Mucosa of stomach (tissue), 1 donor: Measurements from ENCODE around the gene TSFM.

Source experiments
- H3K27me3 ChIP-seq: one replicate; pipeline ENCODE4 v1.7.0; 2013; ENCODE audit warnings: mild to moderate bottlenecking, low read length; ENCODE audit not compliant: control insufficient read depth, insufficient read depth
- H3K36me3 ChIP-seq: one replicate; pipeline ENCODE4 v1.7.0; 2013; ENCODE audit warnings: low read length; ENCODE audit not compliant: control insufficient read depth, insufficient read depth
- H3K4me1 ChIP-seq: one replicate; pipeline ENCODE4 v1.7.0; 2013; ENCODE audit warnings: mild to moderate bottlenecking, low read length; ENCODE audit not compliant: control insufficient read depth, insufficient read depth
- H3K4me3 ChIP-seq: one replicate; pipeline ENCODE4 v1.7.0; 2013; ENCODE audit warnings: low read length
- H3K9ac ChIP-seq: one replicate; pipeline ENCODE4 v1.7.0; 2013; ENCODE audit warnings: mild to moderate bottlenecking, low read length, moderate library complexity
- H3K9me3 ChIP-seq: one replicate; pipeline ENCODE4 v1.7.0; 2013; ENCODE audit warnings: mild to moderate bottlenecking, low read length, moderate library complexity; ENCODE audit not compliant: control insufficient read depth
- donor health status: Pancreatic carcinoma.

TSFM gene

GRCh38 chr12:57782608-57783465 lies at the start of gene TSFM:
TSFM (plus strand) TSS chr12:57782787; CDS start chr12:57782802, 15 bp downstream.
- Histone ChIP-seq H3K9me3 (no peaks in the 10 kb centered on the region), H3K4me1 (peaks cover 4% of the 10 kb centered on the region), H3K9ac (peak within 1 kb of the TSS; percentile 74), H3K4me3 (peak within 1 kb of the TSS; percentile 83), H3K36me3 (no peaks in the 10 kb centered on the region), H3K27me3 (no peaks in the 10 kb centered on the region)

- Histone ChIP-seq H3K27me3 (peaks cover 70% of the 10 kb centered on the region), H3K4me1 (peaks cover 15% of the 10 kb centered on the region), H3K9ac (no peak overlapping the region)
These were observed 48.7 kb upstream of the TSFM start for GRCh38 chr12:57733928-57734327.

GRCh38 chr12:57734591-57734990 lies 48.0 kb upstream of the TSFM start:
- peaks cover 77% of the 10 kb centered on the region for H3K27me3 ChIP-seq
- H3K4me3 ChIP-seq: no peak overlapping the region
- no peak overlapping the region for H3K9ac ChIP-seq
- peaks cover 15% of the 10 kb centered on the region for H3K4me1 ChIP-seq
- no peaks in the 10 kb centered on the region for H3K9me3 ChIP-seq
- H3K36me3 ChIP-seq: no peaks in the 10 kb centered on the region

More at GRCh38 chr12:57733928-57734327, 48.7 kb upstream of the TSFM start:
- Histone ChIP-seq H3K36me3 (no peaks in the 10 kb centered on the region), H3K4me3 (no peak overlapping the region), H3K9me3 (no peaks in the 10 kb centered on the region)

GRCh38 chr12:57735198-57735855 lies 47.3 kb upstream of the TSFM start:
- no peak overlapping the region for H3K9ac ChIP-seq
- no peaks in the 10 kb centered on the region for H3K9me3 ChIP-seq
- H3K4me1 ChIP-seq: peaks cover 15% of the 10 kb centered on the region
- H3K36me3 ChIP-seq: no peaks in the 10 kb centered on the region
- H3K4me3 ChIP-seq: no peak overlapping the region
- peaks cover 84% of the 10 kb centered on the region for H3K27me3 ChIP-seq

- H3K4me3 ChIP-seq: no peak overlapping the region
- H3K9me3 ChIP-seq: no peaks in the 10 kb centered on the region
- H3K27me3 ChIP-seq: peaks cover 93% of the 10 kb centered on the region
- H3K4me1 ChIP-seq: peaks cover 15% of the 10 kb centered on the region
- H3K9ac ChIP-seq: no peak overlapping the region
- H3K36me3 ChIP-seq: no peaks in the 10 kb centered on the region
These were observed 46.4 kb upstream of the TSFM start for GRCh38 chr12:57735952-57736740.

GRCh38 chr12:57736741-57737466 lies 45.7 kb upstream of the TSFM start:
- Histone ChIP-seq H3K9ac (no peak overlapping the region), H3K9me3 (no peaks in the 10 kb centered on the region), H3K4me1 (peaks cover 15% of the 10 kb centered on the region), H3K27me3 (peaks cover 93% of the 10 kb centered on the region), H3K36me3 (no peaks in the 10 kb centered on the region), H3K4me3 (no peak overlapping the region)

GRCh38 chr12:57737467-57738460 lies 44.8 kb upstream of the TSFM start:
- Histone ChIP-seq H3K27me3 (peaks cover 91% of the 10 kb centered on the region), H3K9ac (no peak overlapping the region), H3K36me3 (no peaks in the 10 kb centered on the region), H3K9me3 (no peaks in the 10 kb centered on the region), H3K4me1 (peaks cover 18% of the 10 kb centered on the region), H3K4me3 (no peak overlapping the region)

GRCh38 chr12:57738661-57739237 lies 43.8 kb upstream of the TSFM start, which contains the start of gene AGAP2:
AGAP2 (minus strand) TSS chr12:57738742; CDS start chr12:57738246, 496 bp downstream.
- Histone ChIP-seq H3K9ac (no peak within 1 kb of the TSS), H3K4me3 (no peak within 1 kb of the TSS), H3K4me1 (peaks cover 18% of the 10 kb centered on the region), H3K36me3 (no peaks in the 10 kb centered on the region), H3K27me3 (peaks cover 81% of the 10 kb centered on the region), H3K9me3 (no peaks in the 10 kb centered on the region)

GRCh38 chr12:57739387-57739786 lies 43.2 kb upstream of the TSFM start:
- H3K9me3 ChIP-seq: no peaks in the 10 kb centered on the region
- H3K9ac ChIP-seq: no peak overlapping the region
- H3K4me1 ChIP-seq: peaks cover 22% of the 10 kb centered on the region
- H3K4me3 ChIP-seq: no peak overlapping the region
- H3K36me3 ChIP-seq: no peaks in the 10 kb centered on the region
- peaks cover 75% of the 10 kb centered on the region for H3K27me3 ChIP-seq

GRCh38 chr12:57739914-57740538 lies 42.6 kb upstream of the TSFM start:
- Histone ChIP-seq H3K9ac (no peak overlapping the region), H3K4me3 (no peak overlapping the region), H3K9me3 (no peaks in the 10 kb centered on the region), H3K27me3 (peaks cover 68% of the 10 kb centered on the region), H3K36me3 (no peaks in the 10 kb centered on the region), H3K4me1 (peaks cover 19% of the 10 kb centered on the region)
